ENCODE measurements around the gene KDM4D. TPM values are rescaled to one million over a fixed set of nuclear protein-coding genes. Genes with fewer than 3 reads are reported as not detected.

KDM4D gene
- polyA plus RNA-seq, 4 donors = 0.27 to 0.54 (median 0.49) TPM; not detected in 1

Other genes starting within 250 kb of the KDM4D start
- 10 to 100 TPM in 1 of 4 donors, 1 to 10 TPM in 1, under 1 TPM in 2; 0.81 to 16.5 (median 3.7) TPM for gene AMOTL1, start 205.4 kb upstream of the KDM4D start, polyA plus RNA-seq
- gene CWC15, start 153 bp upstream of the KDM4D start, polyA plus RNA-seq = 10 to 100 TPM; 44.5 to 78.9 (median 55.8) TPM
- gene KDM4E, start 51.5 kb downstream of the KDM4D start, polyA plus RNA-seq = under 1 TPM in 1 of 4 donors, not detected in 3; 0.49 TPM
- not detected for gene KDM4F, start 75.7 kb downstream of the KDM4D start, polyA plus RNA-seq
- gene SRSF8, start 93.2 kb downstream of the KDM4D start, polyA plus RNA-seq = 10 to 100 TPM; 29.3 to 52.2 (median 34.6) TPM
- gene ENDOD1, start 116.1 kb downstream of the KDM4D start, polyA plus RNA-seq = 10 to 100 TPM in 2 of 4 donors, 1 to 10 TPM in 2; 4.3 to 38.2 (median 12.2) TPM

Data from small intestine (tissue), 4 donors.